CD4-positive, alpha-beta T cell treated with Interleukin-12 subunit alpha and Interleukin-12 subunit beta, for 1 hour (primary cell): ENCODE measurements around the gene ADAM23.

ENCODE experiments used
- DNase-seq: peaks from one replicate; pipeline ENCODE4 v3.0.0-alpha.2; 2020

ADAM23 gene

GRCh38 chr2:206572725-206573124, 129.4 kb downstream of the ADAM23 start:
- DNase-seq: no peak

DNA sequence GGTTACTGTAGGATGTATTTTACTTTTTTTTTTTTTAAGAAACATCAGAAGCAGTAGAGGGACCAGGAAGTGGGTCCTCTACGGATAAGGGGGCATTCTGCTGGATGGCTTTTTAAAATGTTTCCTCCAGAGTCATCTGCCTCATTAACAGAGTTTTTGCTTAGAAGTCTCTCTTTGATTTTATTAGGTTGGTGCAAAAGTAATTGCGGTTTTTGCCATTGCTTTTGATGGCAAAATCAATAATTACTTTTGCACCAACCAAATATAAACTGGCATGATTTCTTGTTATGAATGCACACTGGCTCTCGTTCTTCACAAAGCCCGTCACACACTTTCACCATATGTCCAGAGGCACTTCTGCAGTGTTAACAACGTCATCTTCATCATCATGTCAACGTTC, 130.5 kb downstream of the ADAM23 start:
- no peak for DNase-seq

DNA sequence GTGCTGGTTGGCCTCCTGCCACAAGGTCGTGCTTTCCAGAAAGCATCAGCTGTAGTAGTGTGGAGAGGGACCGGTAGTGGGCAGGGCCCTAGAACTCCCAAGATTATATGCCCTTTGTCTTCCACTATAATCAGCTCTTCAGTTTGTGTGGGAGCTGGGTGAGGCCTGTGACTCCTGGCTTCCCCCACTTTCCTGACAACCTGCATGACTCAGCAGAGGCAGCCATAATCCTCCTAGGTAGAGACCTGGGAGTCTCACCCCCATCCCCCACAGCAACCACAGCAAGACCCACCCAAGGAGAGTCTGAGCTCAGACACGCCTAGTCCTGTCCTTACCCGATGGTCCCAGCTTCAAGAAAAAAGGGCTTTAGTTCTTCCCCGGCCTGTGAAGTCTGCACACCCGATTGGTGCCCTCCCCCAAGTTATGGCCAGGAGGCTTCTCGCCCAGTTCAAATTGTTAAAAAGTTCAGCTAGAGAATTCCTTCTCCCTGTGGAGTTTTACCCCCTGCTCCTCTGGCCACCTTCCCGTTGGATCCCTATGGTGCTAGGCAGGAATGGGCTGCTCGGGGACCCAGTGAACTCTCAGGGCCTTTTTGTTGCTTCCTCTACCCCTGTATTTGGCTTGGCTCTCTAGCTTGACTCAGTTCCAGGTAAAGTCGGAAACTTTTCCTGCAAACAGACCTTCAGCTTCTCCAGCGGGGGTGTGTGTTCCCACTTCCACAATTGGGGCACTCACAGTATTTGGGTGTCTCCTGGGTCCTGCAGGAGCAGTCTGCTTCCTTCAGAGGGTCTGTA, 141.2 kb downstream of the ADAM23 start:
- no peak for DNase-seq

DNA sequence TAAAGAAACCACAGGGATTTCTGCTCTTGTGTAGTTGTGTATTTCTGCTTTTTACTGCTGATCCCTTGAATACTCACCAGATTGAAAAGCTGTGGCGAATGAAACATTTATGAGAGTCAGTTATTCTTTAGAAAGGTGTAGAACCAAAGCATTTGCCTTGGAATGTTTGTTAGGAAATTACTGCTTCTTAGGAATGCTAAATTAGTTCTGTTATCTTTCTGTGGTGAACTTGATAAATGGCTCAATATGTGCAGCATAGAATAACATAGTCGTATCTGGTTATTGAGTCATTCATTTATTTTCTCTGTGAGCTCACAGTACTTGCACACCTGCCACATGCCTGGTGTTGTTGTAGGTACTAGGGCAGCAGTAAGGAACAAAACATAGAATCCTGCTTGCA, 142.0 kb downstream of the ADAM23 start:
- DNase-seq: no peak

DNA sequence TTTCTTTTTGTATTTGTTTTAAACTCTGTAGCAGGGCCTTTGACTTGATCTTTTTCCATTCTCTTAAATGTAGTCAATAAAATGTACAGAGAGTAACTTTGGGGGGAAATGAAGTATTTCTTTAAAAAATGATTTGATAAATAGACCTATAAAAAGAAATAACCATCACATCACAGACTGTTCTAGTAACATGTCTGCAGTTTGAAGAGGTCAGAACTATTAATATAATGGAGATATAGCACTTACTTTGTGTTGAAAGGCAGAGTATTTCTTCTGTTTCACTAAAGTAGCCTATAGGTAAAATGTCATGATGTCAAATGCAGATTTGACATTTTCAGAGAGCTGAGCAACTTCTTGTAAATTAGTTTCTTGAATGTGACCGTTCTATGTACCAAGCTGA, 143.3 kb downstream of the ADAM23 start:
- no peak for DNase-seq

DNA sequence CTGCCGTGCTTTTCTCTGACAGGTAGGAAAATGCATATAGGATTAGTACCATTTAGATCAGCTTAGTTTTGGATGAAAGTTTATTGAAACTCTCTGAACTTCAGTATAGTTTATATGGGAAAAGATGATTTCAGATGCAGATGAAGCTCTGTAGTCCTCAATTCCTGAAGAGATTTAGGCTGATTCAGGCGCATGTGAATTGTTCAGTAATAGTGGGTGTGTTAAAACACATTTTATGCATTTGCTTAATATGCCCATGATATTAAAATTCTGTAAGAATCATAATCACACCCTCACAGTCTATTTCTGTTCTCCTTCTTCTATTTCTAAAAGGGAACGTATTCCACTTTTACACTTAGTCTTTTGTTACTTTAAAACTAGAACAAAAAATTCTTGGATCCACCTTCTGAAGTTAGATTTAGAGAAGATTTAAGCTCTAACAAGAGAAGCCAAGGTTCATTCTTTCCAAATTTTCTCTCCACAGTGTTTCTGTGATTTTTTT, 154.4 kb downstream of the ADAM23 start:
- no peak for DNase-seq

- DNase-seq: no peak
Measured at GRCh38 chr2:206603243-206603642, 159.9 kb downstream of the ADAM23 start.

DNA sequence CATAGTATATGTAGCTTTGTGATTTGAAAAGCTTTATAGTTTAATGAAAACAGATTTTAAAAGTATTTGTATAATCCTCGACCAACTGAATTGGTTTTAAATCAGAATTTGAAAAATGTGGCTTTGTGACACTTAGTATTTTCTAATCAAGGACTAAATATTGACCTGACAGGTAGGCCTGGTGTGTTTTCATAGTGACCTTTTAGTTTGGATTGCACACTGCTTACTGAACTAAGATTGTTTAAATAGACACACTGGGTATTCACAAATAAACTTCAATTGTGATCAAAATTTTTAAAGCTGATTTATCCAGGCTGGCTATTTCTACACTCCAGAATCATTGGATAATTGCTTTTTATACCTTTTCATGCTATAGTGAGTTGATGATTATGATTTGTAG, 167.1 kb downstream of the ADAM23 start:
- no peak for DNase-seq

DNA sequence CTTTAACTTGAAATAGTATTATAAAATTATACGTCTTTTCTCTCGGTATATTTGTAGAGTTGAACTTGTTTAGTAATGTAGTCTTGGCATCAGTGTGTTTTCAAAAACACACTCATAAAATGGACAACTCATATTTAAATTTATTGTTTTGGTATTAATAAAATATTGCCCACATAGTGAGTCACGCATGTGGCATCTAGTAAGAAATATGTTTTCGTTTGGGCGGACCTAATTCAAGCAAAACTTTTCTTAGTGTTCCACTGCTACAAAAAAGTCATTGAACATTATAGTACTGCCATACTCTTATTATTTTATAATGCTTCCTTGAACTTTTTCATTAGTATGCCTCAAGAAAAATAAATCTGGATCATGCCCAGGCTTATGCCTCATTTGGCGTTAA, 167.9 kb downstream of the ADAM23 start:
- DNase-seq: no peak

DNA sequence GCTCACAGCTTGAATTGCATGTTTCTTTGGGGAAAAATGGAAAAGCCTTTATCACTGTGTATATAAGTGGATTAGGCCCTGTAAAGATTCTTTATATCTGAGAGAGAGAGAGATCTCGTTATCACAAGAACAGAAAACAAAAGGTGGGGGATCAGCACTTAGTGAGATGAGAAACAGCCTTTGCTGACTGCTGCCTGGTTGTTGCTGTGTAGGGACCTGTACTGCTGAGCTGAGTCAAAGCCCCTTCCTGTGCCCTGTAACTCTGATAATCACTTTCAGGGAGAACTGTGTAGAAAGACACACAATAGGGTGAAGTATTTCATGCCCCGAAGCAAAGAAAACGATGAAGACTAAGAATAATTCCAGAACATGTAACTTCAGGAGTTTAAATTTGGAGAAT, 168.4 kb downstream of the ADAM23 start:
- no peak for DNase-seq

GRCh38 chr2:206614811-206615210, 171.5 kb downstream of the ADAM23 start:
- DNase-seq: no peak

DNA sequence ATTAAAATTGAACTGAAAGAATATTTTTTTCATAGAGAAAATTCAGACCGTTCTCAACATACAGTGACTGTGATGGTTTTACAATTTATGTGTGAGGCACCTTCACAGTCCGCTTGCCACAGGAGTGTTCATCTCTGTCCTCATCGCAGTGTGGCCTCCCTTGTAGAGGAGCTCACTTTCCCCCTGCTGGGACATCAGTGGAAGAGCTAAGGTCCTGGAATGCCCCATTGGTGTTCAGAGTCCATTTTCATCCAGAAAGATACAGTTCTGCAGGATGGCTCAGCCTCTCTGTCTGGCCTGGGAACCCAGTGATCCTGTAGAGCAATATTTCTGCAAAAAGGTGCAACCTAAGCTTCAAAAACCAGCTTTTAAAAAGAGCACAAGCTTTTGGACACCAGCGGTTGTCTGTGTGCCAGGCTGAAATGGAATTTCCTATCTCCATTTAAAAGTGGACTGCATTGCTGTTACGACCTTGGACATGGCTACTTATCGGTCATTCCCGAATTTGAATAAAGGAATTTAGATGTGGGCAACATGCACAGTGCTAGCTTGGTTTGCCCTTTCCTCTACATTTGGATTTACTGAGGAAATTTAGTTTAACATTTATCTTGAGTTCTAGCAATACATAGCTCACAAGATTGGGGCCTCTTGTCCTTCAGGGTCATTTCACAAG, 172.2 kb downstream of the ADAM23 start:
- DNase-seq: no peak

DNA sequence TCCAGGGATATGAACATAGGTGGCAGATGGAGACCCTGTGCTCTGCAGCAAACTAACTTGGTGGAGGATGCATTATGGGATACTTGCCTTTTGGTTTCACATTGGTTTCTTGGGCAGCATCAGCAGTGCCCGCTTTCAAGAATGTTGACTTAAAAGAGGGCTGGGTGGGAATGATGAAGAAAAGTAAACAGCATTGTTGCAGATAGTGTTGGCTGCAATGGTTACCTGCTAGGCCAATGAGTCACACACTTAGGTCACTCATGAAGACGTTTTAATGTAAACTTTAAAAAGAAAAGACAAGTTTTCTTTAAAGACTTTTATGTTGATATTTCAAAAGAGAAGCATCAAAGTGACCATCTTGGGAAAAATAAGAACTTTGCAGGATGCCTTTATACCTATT, 172.8 kb downstream of the ADAM23 start:
- DNase-seq: no peak

GRCh38 chr2:206619011-206619410, 175.7 kb downstream of the ADAM23 start:
- DNase-seq: no peak

GRCh38 chr2:206626108-206626507, 182.8 kb downstream of the ADAM23 start:
- no peak for DNase-seq

DNA sequence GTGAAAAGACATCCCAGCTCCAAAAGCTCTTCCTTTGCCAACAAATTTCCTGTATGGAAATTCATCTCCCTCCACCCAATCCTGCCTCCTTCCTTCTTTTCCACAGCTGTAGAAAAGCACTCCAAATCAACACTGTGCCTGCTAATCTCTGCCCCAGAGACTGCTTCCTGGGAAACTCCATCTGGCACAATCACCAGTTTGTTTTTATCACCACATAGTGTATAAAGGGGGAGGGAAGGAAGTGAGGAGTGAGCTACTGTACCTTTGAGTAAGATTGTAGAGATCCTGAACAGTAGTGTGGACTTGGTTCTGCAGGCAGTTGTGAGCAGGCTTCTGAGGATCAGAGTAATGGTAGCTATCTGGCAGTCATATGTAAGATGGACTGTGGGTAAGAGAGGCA, 184.3 kb downstream of the ADAM23 start:
- no peak for DNase-seq

- DNase-seq: no peak
Measured at GRCh38 chr2:206631340-206631739, 188.0 kb downstream of the ADAM23 start.

DNA sequence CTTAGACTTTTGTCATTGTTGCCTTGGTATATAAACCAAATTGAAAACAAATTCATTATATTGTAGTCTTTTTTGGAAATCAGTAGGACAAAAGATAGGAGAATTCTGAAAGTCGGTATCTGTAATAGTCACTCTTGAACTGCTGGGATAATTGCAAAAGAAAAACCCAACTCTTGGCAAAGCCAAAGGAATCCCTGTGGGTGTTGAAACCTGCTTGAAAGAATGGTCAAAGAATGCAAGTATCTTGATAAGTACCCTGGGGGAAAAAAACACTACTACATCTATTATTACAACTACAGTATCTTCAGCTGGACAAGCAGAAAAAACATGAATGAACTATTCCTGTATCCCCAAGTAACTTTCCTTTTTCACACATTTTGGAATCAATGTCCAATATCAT, 191.7 kb downstream of the ADAM23 start:
- DNase-seq: no peak

DNA sequence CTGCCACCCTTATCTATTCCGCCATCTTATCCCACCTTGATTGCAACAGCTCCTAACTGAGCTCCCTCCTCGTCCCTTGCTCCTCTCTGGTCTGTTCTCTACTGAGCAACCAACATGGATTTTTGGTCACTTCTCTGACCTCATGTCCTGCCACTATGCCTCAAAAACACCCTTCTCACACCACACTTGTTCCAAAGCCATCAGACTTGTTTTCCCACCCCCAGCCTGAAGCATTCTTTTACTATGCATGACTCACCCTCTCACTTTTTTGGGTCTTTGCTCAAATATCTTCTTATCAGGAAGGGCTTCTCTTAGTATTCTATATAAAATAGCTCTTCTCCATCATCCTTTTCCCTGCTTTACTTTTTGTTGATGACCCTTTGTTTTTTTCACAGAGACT, 196.3 kb downstream of the ADAM23 start:
- no peak for DNase-seq

DNA sequence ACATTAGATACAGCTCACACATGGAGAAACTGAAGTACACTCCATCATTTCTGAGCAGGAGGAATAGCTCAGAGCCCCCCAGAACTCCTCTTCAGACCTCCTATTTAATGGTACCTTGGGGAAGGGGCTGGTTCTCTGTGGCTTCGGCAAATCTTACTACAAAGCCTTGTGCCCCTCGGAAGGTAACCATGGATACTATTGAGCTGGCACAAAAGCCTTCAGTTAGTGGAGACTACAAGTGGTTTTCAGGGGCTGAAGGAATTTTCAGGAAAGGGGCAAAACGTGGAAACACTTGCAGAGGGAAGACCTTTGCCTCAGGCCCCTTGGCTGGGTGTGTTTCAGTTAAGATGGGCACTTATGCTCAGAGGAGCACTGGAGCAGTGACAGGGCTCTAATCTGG, 197.9 kb downstream of the ADAM23 start:
- no peak for DNase-seq

GRCh38 chr2:206642075-206643025, 199.0 kb downstream of the ADAM23 start, which contains the start of gene FAM237A:
TSS of gene FAM237A (plus strand) at chr2:206642487. CDS start at chr2:206644237, 1,750 bp downstream.
- no peak for DNase-seq

- DNase-seq: no peak
Measured at GRCh38 chr2:206647985-206648384, 204.7 kb downstream of the ADAM23 start.

- DNase-seq: no peak
Measured at GRCh38 chr2:206657087-206657486, 213.8 kb downstream of the ADAM23 start.
